Sigmoid colon (tissue), 7 donors: ENCODE data around the gene ENGASE. TPM values are rescaled to one million over a fixed set of nuclear protein-coding genes. Genes with fewer than 3 reads are reported as not detected.

Experiments
- DNase-seq: peaks from one replicate; pipeline ENCODE4 v3.0.0-alpha.2; 2019
- H3K27ac ChIP-seq, 4 donors: fragments of 200-600 bp; sonication (generic); one replicate each; pipeline ENCODE4 v1.5.1; 2016 to 2019; ENCODE audit warnings: mild to moderate bottlenecking in 1 of 4
- H3K27me3 ChIP-seq, 3 donors: fragments of 200-600 bp; sonication (generic); one replicate each; pipeline ENCODE4 v1.5.1; 2019; ENCODE audit warnings: mild to moderate bottlenecking in 1 of 3
- H3K36me3 ChIP-seq, 4 donors: fragments of 200-600 bp; sonication (generic); one replicate each; pipeline ENCODE4 v1.5.1; 2016 to 2019
- H3K4me1 ChIP-seq, 4 donors: fragments of 200-600 bp; sonication (generic); one replicate each; pipeline ENCODE4 v1.5.1; 2017 to 2019
- H3K4me3 ChIP-seq, 4 donors: fragments of 200-600 bp; sonication (generic); one replicate each; pipeline ENCODE4 v1.5.1; 2017 to 2019; ENCODE audit warnings: mild to moderate bottlenecking in 2 of 4, moderate library complexity in 1 of 4
- H3K9me3 ChIP-seq, 4 donors: fragments of 200-600 bp in 3 of 4; sonication (generic) in 3 of 4; one replicate each; pipeline versions ENCODE4 v1.5.1 to v1.6.1; 2013 to 2019
- CTCF ChIP-seq, 4 experiments: fragments of 450-650 bp in 3 of 4; fragments of 200-600 bp in 1 of 4; IDR thresholded peaks; one replicate each; pipeline ENCODE4 v1.5.1; 2016 to 2019; ENCODE audit warnings: antibody characterized with exemption in 4 of 4, mild to moderate bottlenecking in 3 of 4, moderate library complexity in 2 of 4
- EP300 ChIP-seq, 4 donors: sonication (generic); formaldehyde crosslinking; IDR thresholded peaks; one replicate each; pipeline ENCODE4 v1.6.1; 2017; ENCODE audit warnings: antibody characterized with exemption in 4 of 4
- POLR2A ChIP-seq, 2 donors: fragments of 450-650 bp; IDR thresholded peaks; one replicate each; pipeline ENCODE4 v1.6.1; 2016; ENCODE audit warnings: antibody characterized with exemption in 2 of 2, mild to moderate bottlenecking in 2 of 2, moderate library complexity in 2 of 2
- POLR2AphosphoS5 ChIP-seq, 4 donors: sonication (generic); formaldehyde crosslinking; IDR thresholded peaks; one replicate each; pipeline ENCODE4 v1.6.1; 2017; ENCODE audit warnings: antibody characterized with exemption in 4 of 4
- WGBS, 2 donors: extraction: QIAGEN DNeasy Blood & Tissue Kit; methylation state at CpG; one replicate each; pipeline ENCODE4 v1.1.7; 2013; 5-methylcytosine and 5-hydroxymethylcytosine counted together
- intact Hi-C: fragments of 100-400 bp; cut with DNase I; formaldehyde crosslinking; loops from one replicate; pipeline ENCODE4 v1.15.1; 2023
- polyA plus RNA-seq, 3 donors: library from polyadenylated mRNA; stranded (reverse); fragments of 200-250 nt; gene quantifications; one replicate each; pipeline ENCODE4 v1.2.3, GENCODE V29; 2013
- total RNA-seq, 4 donors: library from RNA; depleted of rRNA; stranded (reverse); fragments of >200 nt; gene quantifications; one replicate each; pipeline ENCODE4 v1.1.0, GENCODE V29; 2016
- donor health status: healthy with polysubstance abuse.
- donor health status: Bipolar disorder and iron deficiency.
- donor health status: healthy.

ENGASE gene
- total and polyA plus RNA-seq, 7 donors: 7.2 to 55.9 (median 14.3) TPM

GRCh38 chr17:79102214-79102613 is 27.6 kb downstream of the ENGASE start:
- TF ChIP-seq POLR2A (IDR thresholded peaks at IDR 0.05) (no peak), CTCF (IDR thresholded peaks at IDR 0.05) (no peak), POLR2AphosphoS5 (IDR thresholded peaks at IDR 0.05) (no peak), EP300 (IDR thresholded peaks at IDR 0.05) (no peak)
- Histone ChIP-seq H3K27ac (no peak overlapping the region), H3K36me3 (peaks cover 0 to 60% (median 2%) of the 10 kb centered on the region in 4 donors), H3K9me3 (no peaks in the 10 kb centered on the region), H3K27me3 (peaks cover 0 to 50% (median 0%) of the 10 kb centered on the region in 3 donors), H3K4me3 (no peak overlapping the region), H3K4me1 (peaks cover 0 to 19% (median 13%) of the 10 kb centered on the region in 4 donors)
- no peak for DNase-seq
- intact Hi-C loops: no loop called here
- 67 to 82% methylated on average over 7 of the region's 7 CpGs for whole genome bisulfite sequencing, 2 donors

DNA sequence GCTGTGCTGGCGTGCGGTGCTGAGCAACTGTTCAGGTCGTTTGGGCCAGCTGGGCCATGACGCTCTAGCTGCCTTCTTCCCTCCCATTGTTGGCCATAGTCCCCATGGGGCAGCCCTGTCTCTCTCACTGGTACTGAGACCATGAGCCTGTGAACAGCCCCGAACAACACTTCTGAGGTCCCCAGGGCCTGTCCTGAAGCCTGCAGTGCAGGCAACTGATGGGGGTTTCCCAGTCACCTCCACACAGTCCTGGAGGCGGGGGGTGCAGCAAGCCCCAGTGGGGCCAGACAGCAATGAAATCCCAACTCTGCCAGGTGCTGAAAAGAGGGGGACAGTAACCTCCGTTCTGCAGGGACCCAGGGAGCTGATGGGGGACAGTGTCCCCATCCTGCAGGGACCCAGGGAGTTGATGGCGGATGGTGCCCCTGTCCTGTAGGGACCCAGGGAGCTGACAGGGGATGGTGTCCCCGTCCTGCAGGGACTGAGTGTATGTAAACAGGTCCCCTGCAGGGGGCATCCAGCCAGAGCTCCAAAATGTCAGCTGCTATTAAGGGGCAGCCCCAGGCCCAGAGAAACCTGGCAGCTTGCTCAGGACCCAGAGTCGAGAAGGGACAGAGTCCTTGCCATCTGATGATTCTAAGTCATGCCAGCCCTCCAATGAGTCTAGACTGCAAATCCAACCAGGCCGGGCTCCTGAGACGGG is 30.4 kb downstream of the ENGASE start:
- TF ChIP-seq CTCF (IDR thresholded peaks at IDR 0.05) (no peak), POLR2AphosphoS5 (IDR thresholded peaks at IDR 0.05) (no peak), POLR2A (IDR thresholded peaks at IDR 0.05) (no peak), EP300 (IDR thresholded peaks at IDR 0.05) (no peak)
- WGBS, 2 donors: 78 to 85% methylated on average over 12 of the region's 12 CpGs
- DNase-seq: no peak
- intact Hi-C loops: no loop called here
- Histone ChIP-seq H3K27ac (no peak overlapping the region), H3K36me3 (peaks cover 0 to 79% (median 13%) of the 10 kb centered on the region in 4 donors), H3K27me3 (peaks cover 0 to 34% (median 0%) of the 10 kb centered on the region in 3 donors), H3K4me1 (no peaks in the 10 kb centered on the region), H3K9me3 (no peaks in the 10 kb centered on the region), H3K4me3 (no peak overlapping the region)

GRCh38 chr17:79105937-79106336 is 31.3 kb downstream of the ENGASE start:
- H3K27me3 ChIP-seq: peaks cover 0 to 27% (median 0%) of the 10 kb centered on the region in 3 donors
- no peak overlapping the region for H3K4me3 ChIP-seq
- intact Hi-C loops: no loop called here
- DNase-seq: no peak
- no peaks in the 10 kb centered on the region for H3K4me1 ChIP-seq
- 83 to 87% methylated on average over 14 of the region's 14 CpGs for WGBS, 2 donors
- TF ChIP-seq POLR2A (IDR thresholded peaks at IDR 0.05) (no peak), CTCF (IDR thresholded peaks at IDR 0.05) (no peak)
- no peaks in the 10 kb centered on the region for H3K9me3 ChIP-seq
- peaks cover 0 to 77% (median 13%) of the 10 kb centered on the region in 4 donors for H3K36me3 ChIP-seq
- no peak overlapping the region for H3K27ac ChIP-seq

DNA sequence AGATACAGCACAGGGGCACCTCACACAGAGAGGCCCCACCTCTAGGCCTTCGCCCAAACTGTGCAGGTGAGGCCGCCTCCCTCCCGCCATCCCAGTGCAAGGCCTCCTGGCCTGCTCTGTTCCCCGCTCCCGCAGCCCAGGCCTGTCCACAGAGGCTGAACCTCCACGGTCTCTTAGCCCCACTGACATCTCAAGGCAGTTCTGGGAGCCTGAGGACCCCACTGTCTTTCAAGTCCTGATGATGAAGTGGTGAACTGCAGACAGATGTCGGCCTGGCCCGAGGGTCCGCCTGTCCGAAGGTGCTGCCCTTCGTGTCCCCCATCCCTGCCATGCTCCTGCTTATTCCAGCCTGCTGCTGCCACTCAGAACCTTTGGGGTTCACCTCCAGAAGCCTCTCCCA is 32.3 kb downstream of the ENGASE start:
- H3K9me3 ChIP-seq: no peaks in the 10 kb centered on the region
- H3K27ac ChIP-seq: no peak overlapping the region
- no peak for TF ChIP-seq CTCF (IDR thresholded peaks at IDR 0.05)
- no peak for TF ChIP-seq POLR2AphosphoS5 (IDR thresholded peaks at IDR 0.05)
- TF ChIP-seq POLR2A (IDR thresholded peaks at IDR 0.05): no peak
- TF ChIP-seq EP300 (IDR thresholded peaks at IDR 0.05): no peak
- H3K4me1 ChIP-seq: no peaks in the 10 kb centered on the region
- 89 to 95% methylated on average over 11 of the region's 11 CpGs for WGBS, 2 donors
- peaks cover 0 to 77% (median 11%) of the 10 kb centered on the region in 4 donors for H3K36me3 ChIP-seq
- peaks cover 0 to 19% (median 0%) of the 10 kb centered on the region in 3 donors for H3K27me3 ChIP-seq
- intact Hi-C loops: no loop called here
- H3K4me3 ChIP-seq: no peak overlapping the region
- no peak for DNase-seq
